Coronary artery (tissue), 2 donors: ENCODE results near the gene PTPN9.
A peak's percentile ranks its signal among the peaks of the same experiment; 100 is the strongest.
"Not testable (repeated sequence)": the region's sequence is repeated elsewhere in the genome, so short reads cannot be mapped to it uniquely, and the experiment has no call there.

ENCODE experiments used
- DNase-seq: peaks from one replicate; pipeline ENCODE4 v3.0.0-alpha.2; 2017; ENCODE audit warnings: low spot score
- H3K27ac ChIP-seq, 2 donors: fragments of 200-600 bp; sonication (generic); one replicate each; pipeline ENCODE4 v1.5.1; 2016 to 2019
- H3K4me3 ChIP-seq: fragments of 200-600 bp; sonication (generic); 2 replicates; pipeline ENCODE4 v1.5.1; 2016; ENCODE audit warnings: mild to moderate bottlenecking, moderate library complexity
- TF ChIP-seq, protein P1 (sequence below): fragments of 200-600 bp; sonication (generic); IDR thresholded peaks from one replicate; pipeline ENCODE4 v1.5.1; 2019; ENCODE audit warnings: antibody characterized with exemption

PTPN9 gene

DNA sequence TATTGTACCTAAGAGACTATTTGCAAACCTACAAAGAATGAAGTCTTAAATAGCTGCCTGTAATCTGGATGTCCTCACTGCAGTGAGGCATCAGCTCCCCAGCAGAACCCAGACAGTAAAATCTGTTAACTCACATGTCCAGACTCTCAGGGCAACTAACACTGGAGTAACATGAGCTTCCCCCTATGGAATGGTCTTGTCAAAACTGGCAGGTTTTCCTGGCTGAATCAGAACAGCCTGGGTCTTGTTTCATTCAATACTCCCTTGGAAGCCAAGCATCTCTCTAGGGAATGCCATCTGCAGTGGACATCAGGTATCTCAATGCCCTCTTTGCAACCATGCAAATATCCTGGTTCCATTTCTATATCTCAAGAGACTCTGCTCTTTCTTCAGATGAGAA, 24.4 kb downstream of the PTPN9 start:
- no peak overlapping the region for H3K4me3 ChIP-seq
- DNase-seq, result no peak
- TF ChIP-seq, protein P1, sequence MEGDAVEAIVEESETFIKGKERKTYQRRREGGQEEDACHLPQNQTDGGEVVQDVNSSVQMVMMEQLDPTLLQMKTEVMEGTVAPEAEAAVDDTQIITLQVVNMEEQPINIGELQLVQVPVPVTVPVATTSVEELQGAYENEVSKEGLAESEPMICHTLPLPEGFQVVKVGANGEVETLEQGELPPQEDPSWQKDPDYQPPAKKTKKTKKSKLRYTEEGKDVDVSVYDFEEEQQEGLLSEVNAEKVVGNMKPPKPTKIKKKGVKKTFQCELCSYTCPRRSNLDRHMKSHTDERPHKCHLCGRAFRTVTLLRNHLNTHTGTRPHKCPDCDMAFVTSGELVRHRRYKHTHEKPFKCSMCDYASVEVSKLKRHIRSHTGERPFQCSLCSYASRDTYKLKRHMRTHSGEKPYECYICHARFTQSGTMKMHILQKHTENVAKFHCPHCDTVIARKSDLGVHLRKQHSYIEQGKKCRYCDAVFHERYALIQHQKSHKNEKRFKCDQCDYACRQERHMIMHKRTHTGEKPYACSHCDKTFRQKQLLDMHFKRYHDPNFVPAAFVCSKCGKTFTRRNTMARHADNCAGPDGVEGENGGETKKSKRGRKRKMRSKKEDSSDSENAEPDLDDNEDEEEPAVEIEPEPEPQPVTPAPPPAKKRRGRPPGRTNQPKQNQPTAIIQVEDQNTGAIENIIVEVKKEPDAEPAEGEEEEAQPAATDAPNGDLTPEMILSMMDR, result no peak
- H3K27ac ChIP-seq, result no peak overlapping the region

DNA sequence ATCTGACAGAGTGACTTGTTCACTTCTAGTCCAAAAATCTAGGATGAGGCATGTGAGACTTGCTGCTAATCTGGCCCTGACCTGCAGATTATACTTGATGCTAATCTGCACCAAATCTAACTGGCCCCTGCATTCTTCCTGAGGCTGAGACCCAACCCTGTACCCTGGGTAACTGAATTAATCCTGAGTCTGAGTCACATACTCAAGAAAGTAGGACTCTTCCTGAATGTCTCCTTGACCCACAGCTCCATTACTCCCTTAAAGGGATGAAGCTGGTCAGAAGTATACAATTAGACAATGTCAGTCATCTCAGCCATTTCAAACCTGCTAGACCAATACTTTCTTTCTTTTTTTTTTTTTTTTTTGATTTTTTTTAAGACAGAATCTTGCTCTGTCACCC, 25.5 kb downstream of the PTPN9 start:
- Histone ChIP-seq H3K4me3 (no peak overlapping the region), H3K27ac (no peak overlapping the region)
- TF ChIP-seq, protein P1, result no peak
- no peak for DNase-seq

DNA sequence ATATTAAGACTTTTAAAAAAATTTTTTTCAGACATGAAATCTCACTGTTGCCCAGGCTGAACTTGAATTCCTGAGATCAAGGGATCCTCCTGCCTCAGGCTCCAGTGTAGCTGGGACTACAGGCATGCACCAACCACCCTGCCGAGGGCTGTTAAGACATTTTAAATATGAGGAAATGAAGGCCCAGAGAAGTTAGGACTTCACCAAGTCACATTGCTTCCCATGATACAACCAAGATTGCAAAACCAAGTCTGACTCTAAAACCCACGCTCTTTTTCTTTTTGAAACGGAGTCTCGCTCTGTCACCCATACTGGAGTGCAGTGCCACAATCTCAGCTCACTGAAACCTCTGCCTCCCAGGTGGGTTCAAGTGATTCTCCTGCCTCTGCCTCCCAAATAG, 28.0 kb downstream of the PTPN9 start:
- no peak for DNase-seq
- H3K27ac ChIP-seq, result no peak overlapping the region
- no peak overlapping the region for H3K4me3 ChIP-seq
- TF ChIP-seq, protein P1, result no peak

DNA sequence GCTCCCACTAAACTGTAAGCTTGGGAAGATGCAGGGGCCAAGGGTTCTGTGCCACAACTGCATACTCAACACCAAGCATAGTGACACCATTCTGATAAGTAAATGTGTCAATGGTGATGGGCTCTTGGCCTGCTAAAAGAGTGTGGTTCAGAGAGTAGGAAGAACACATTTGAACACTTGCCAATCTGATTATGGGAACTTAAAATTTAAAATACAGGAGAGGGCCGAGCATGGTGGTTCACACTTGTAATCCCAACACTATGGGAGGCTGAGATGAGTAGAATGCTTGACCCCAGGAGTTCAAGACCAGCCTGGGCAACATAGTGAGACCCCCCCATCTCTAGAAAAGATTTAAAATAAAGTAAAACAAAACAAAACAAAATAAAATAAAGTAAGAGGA, 34.1 kb downstream of the PTPN9 start:
- H3K4me3 ChIP-seq, result no peak overlapping the region
- TF ChIP-seq, protein P1, result no peak
- H3K27ac ChIP-seq, result peak overlapping the region in 1 of 2 donors; percentile 9
- DNase-seq, result no peak

DNA sequence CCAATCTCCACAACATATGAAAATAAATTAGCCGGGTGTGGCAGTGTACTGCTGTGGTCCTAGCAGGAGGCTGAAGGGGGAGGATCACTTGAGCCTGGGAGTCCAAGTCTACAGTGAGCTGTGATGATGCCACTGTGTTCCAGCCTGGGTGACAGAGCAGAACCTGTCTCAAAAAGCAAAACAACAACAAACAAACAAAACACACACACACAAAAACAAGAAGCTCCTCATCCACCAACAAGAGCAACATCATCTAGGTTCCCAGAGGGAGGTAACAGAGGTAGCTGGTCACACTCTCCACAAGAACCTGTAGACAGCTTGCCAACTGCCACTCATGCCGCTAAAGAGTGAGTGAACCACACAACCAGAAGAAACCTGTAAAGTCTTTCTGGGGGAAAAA, 34.8 kb downstream of the PTPN9 start:
- Histone ChIP-seq H3K4me3 (no peak overlapping the region), H3K27ac (no peak overlapping the region)
- TF ChIP-seq, protein P1, result no peak

DNA sequence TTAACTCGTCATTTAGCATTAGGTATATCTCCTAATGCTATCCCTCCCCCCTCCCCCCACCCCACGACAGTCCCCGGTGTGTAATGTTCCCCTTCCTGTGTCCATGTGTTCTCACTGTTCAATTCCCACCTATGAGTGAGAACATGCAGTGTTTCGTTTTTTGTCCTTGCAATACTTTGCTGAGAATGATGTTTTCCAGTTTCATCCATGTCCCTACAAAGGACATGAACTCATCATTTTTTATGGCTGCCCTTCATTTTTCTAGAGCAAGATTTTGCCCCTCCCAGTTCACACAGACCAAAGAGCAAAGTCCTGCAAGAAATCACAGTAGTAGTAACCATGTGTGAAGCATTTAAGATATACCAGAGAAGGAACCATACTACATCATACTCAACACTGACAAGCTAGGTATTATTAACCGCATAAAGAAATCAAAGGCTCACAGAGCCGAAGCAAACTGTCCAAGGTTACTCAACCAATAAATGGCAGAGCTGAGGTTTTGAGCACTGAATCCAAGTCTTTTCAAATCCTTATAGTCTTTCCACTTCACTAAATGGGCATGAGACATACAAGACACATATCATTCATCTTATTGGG, 36.1 kb downstream of the PTPN9 start:
- not testable (repeated sequence) for H3K4me3 ChIP-seq, H3K27ac ChIP-seq, DNase-seq

More for the DNA sequence above, 34.8 kb downstream of the PTPN9 start:
- DNase-seq, result no peak

DNA sequence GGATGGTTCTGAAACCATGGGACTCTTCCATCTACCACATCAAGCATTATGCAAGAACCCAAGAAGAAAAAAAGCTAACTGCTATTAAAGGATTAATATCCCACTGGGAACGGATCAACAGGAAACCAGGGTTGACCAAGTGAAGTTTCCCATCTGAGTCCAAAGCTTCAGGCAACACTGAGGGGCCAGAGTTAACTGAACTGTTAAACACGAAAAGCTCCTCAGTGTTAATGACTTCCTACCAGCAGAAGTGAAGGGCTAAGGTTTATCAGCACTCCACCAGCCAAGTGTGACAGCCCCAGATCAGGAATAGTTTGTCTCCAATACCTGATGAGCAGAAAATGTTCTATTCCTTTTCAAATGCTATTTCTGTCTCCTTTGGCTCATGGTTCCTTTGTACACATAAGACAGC, 36.7 kb downstream of the PTPN9 start:
- DNase-seq, result no peak
- TF ChIP-seq, protein P1, result no peak
- Histone ChIP-seq H3K27ac (peak overlapping the region in 1 of 2 donors; percentile 57), H3K4me3 (no peak overlapping the region)
